Activated T-cell treated with anti-CD3 and anti-CD28 coated beads, Interleukin-2, amount 50 U/mL, for 1 hour (primary cell): Measurements from ENCODE around the gene MLLT1.

Source experiments
- DNase-seq: peaks from one replicate; pipeline ENCODE4 v3.0.0-alpha.2; 2020

Gene MLLT1

GRCh38 chr19:6233827-6234511 is 45.8 kb downstream of the MLLT1 start:
- DNase-seq, result no peak

- DNase-seq, result no peak
These were observed 46.5 kb downstream of the MLLT1 start for GRCh38 chr19:6233056-6233826.

GRCh38 chr19:6232601-6233055 is 47.1 kb downstream of the MLLT1 start:
- DNase-seq, result no peak

- DNase-seq, result no peak
These were observed 48.8 kb downstream of the MLLT1 start for GRCh38 chr19:6230991-6231448.

GRCh38 chr19:6229951-6230712 is 49.6 kb downstream of the MLLT1 start:
- no peak for DNase-seq

- no peak for DNase-seq
These were observed 50.4 kb downstream of the MLLT1 start for GRCh38 chr19:6229216-6229913.

- no peak for DNase-seq
These were observed 51.1 kb downstream of the MLLT1 start for GRCh38 chr19:6228551-6229215.

GRCh38 chr19:6227936-6228325 is 51.8 kb downstream of the MLLT1 start:
- no peak for DNase-seq

GRCh38 chr19:6227156-6227935 is 52.4 kb downstream of the MLLT1 start:
- no peak for DNase-seq

GRCh38 chr19:6226444-6227155 is 53.2 kb downstream of the MLLT1 start:
- DNase-seq, result no peak

GRCh38 chr19:6226012-6226411 is 53.8 kb downstream of the MLLT1 start:
- no peak for DNase-seq

- no peak for DNase-seq
These were observed 54.4 kb downstream of the MLLT1 start for GRCh38 chr19:6225232-6225865.

GRCh38 chr19:6224308-6224675 is 55.5 kb downstream of the MLLT1 start:
- DNase-seq, result no peak

- DNase-seq, result no peak
These were observed 56.1 kb downstream of the MLLT1 start for GRCh38 chr19:6223461-6224307.

GRCh38 chr19:6222884-6223283 is 56.9 kb downstream of the MLLT1 start:
- DNase-seq, result no peak

- DNase-seq, result no peak
These were observed 57.7 kb downstream of the MLLT1 start for GRCh38 chr19:6221878-6222746.

GRCh38 chr19:6221220-6221877 is 58.4 kb downstream of the MLLT1 start:
- DNase-seq, result no peak
